HepG2 (cell line): ENCODE results near the gene INHA. TPM values are rescaled to one million over a fixed set of nuclear protein-coding genes. Genes with fewer than 3 reads are reported as not detected.

Source experiments
- ARNTL ChIP-seq: sonication (generic); formaldehyde crosslinking; IDR thresholded peaks from 2 replicates; pipeline ENCODE4 v1.4.0; 2020; ENCODE audit warnings: mild to moderate bottlenecking, missing genetic modification reagents
- EP300 ChIP-seq, 3 experiments: sonication (generic) in 1 of 3; formaldehyde crosslinking in 1 of 3; IDR thresholded peaks; 2 replicates each; pipeline versions ENCODE4 v1.5.1 to v1.6.1; 2011 to 2020; ENCODE audit warnings: low read depth in 2 of 3, low read length in 2 of 3, borderline replicate concordance in 1 of 3, improper control_type of control experiment in 1 of 3, mild to moderate bottlenecking in 1 of 3, missing genetic modification reagents in 1 of 3, moderate library complexity in 1 of 3
- GTF3A ChIP-seq: sonication (generic); formaldehyde crosslinking; conservative IDR thresholded peaks from 2 replicates; pipeline ENCODE4 v1.4.0; 2020; ENCODE audit warnings: mild to moderate bottlenecking, missing genetic modification reagents
- IRX3 ChIP-seq: sonication (generic); formaldehyde crosslinking; IDR thresholded peaks from 2 replicates; pipeline ENCODE4 v1.8.1; 2023; ENCODE audit warnings: mild to moderate bottlenecking, low read depth, missing genetic modification reagents, borderline replicate concordance
- KAT7 ChIP-seq: IDR thresholded peaks from 2 replicates; pipeline ENCODE4 v1.6.1; 2018; ENCODE audit warnings: borderline replicate concordance, missing compliant biosample characterization
- NONO ChIP-seq, 2 experiments: fragments of 450-650 bp in 1 of 2; sonication (generic) in 1 of 2; formaldehyde crosslinking in 1 of 2; IDR thresholded peaks in 1 of 2; conservative IDR thresholded peaks in 1 of 2; 2 replicates each; pipeline versions ENCODE4 v1.6.1 to v1.8.0; 2017 to 2022; ENCODE audit warnings: mild to moderate bottlenecking in 1 of 2, missing genetic modification reagents in 1 of 2, moderate library complexity in 1 of 2
- RFX5 ChIP-seq: IDR thresholded peaks from 2 replicates; pipeline ENCODE4 v1.6.1; 2011; ENCODE audit warnings: low read depth, low read length, improper control_type of control experiment
- ZNF138 ChIP-seq: sonication (generic); formaldehyde crosslinking; IDR thresholded peaks from 2 replicates; pipeline ENCODE4 v1.5.0; 2020; ENCODE audit warnings: mild to moderate bottlenecking, low read depth, missing genetic modification reagents
- ZNF17 ChIP-seq: sonication (generic); formaldehyde crosslinking; IDR thresholded peaks from 2 replicates; pipeline ENCODE4 v1.5.0; 2020; ENCODE audit warnings: mild to moderate bottlenecking, missing genetic modification reagents
- ZNF746 ChIP-seq: sonication (generic); formaldehyde crosslinking; IDR thresholded peaks from 2 replicates; pipeline ENCODE4 v1.8.0; 2022; ENCODE audit warnings: mild to moderate bottlenecking, missing genetic modification reagents
- polyA plus RNA-seq, 8 experiments: library from polyadenylated mRNA; depleted of rRNA in 3 of 8; stranded (reverse) in 7 of 8; unstranded in 1 of 8; fragments of >200 nt; fragmentation: Illumina TruSeq in 4 of 8; extraction: Trizol in 4 of 8; gene quantifications; 2 replicates each; pipeline versions ENCODE4 v1.2.1 to v1.2.3, GENCODE V29; 2011 to 2016; ENCODE audit warnings: low read depth in 4 of 8, missing spikeins in 1 of 8, mixed read lengths in 1 of 8; ENCODE audit not compliant: insufficient read depth in 1 of 8
- total RNA-seq, 5 experiments: library from RNA; depleted of rRNA; stranded (reverse); fragments of >200 nt; fragmentation: Illumina TruSeq; extraction: Trizol; gene quantifications; 2 replicates each; pipeline ENCODE4 v1.2.3, GENCODE V29; 2016; ENCODE audit warnings: low read depth in 1 of 5
- TF ChIP-seq, protein P1 (sequence below): sonication (generic); formaldehyde crosslinking; IDR thresholded peaks from 2 replicates; pipeline ENCODE4 v1.5.0; 2020; ENCODE audit warnings: mild to moderate bottlenecking, missing genetic modification reagents, borderline replicate concordance
- TF ChIP-seq, protein P2 (sequence below): sonication (generic); formaldehyde crosslinking; IDR thresholded peaks from 2 replicates; pipeline ENCODE4 v1.4.0; 2020; ENCODE audit warnings: missing genetic modification reagents
- TF ChIP-seq, protein P3 (sequence below): sonication (generic); formaldehyde crosslinking; IDR thresholded peaks from 2 replicates; pipeline ENCODE4 v1.4.0; 2020; ENCODE audit warnings: missing genetic modification reagents

The INHA gene
- total and polyA plus RNA-seq, 2 of the 13 experiments (the other 11 are each of a cell fraction or from before 2014, with no cell fraction given), result 4.1 to 15.2 TPM

DNA sequence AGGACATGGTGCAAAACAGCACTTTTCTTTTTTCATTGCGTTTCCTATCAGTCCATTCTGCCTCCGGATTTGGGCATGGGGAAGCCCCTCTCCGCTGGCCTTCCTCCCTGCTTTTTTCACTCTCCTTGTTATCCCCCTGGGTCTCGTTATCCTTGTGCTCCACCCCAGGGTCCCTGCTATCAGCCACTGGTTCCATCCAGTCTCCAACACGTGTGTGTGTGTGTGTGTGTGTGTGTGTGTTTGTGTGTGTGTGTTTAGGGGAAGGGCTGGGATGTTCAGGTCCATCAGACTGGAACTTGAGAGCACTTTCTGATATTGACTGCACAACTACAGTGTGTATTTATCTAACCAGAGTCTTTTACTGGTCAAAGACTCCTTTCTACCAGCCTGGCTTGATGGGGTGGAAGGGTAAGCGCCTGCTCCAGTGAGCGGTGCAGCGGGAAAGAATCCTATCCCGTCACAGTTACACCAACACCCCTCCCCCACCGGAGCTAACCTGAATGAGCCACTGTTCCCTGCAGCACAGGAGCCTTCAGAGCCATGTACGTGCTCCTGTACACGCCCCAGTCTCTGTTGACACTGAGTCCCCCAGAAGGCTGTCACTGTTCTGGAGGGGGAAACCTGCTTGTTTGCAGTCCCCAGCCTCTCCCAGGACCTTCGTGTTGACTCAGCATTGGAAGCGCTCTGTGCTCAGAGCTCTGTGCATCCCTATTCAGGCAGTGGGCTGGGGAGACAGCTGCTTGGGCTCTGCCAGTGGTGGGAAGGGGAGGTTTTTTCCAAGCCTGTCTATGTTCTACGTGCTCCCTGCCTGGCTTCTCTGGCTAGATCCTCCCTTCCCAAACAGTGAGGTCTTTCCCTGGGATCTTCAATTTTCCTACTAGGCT, 4.6 kb downstream of the INHA start (continued):
- TF ChIP-seq ZNF138, result no peak
- peak; percentile 96 for TF ChIP-seq ZNF746 (CRISPR knock-in tag)
- TF ChIP-seq, protein P1, sequence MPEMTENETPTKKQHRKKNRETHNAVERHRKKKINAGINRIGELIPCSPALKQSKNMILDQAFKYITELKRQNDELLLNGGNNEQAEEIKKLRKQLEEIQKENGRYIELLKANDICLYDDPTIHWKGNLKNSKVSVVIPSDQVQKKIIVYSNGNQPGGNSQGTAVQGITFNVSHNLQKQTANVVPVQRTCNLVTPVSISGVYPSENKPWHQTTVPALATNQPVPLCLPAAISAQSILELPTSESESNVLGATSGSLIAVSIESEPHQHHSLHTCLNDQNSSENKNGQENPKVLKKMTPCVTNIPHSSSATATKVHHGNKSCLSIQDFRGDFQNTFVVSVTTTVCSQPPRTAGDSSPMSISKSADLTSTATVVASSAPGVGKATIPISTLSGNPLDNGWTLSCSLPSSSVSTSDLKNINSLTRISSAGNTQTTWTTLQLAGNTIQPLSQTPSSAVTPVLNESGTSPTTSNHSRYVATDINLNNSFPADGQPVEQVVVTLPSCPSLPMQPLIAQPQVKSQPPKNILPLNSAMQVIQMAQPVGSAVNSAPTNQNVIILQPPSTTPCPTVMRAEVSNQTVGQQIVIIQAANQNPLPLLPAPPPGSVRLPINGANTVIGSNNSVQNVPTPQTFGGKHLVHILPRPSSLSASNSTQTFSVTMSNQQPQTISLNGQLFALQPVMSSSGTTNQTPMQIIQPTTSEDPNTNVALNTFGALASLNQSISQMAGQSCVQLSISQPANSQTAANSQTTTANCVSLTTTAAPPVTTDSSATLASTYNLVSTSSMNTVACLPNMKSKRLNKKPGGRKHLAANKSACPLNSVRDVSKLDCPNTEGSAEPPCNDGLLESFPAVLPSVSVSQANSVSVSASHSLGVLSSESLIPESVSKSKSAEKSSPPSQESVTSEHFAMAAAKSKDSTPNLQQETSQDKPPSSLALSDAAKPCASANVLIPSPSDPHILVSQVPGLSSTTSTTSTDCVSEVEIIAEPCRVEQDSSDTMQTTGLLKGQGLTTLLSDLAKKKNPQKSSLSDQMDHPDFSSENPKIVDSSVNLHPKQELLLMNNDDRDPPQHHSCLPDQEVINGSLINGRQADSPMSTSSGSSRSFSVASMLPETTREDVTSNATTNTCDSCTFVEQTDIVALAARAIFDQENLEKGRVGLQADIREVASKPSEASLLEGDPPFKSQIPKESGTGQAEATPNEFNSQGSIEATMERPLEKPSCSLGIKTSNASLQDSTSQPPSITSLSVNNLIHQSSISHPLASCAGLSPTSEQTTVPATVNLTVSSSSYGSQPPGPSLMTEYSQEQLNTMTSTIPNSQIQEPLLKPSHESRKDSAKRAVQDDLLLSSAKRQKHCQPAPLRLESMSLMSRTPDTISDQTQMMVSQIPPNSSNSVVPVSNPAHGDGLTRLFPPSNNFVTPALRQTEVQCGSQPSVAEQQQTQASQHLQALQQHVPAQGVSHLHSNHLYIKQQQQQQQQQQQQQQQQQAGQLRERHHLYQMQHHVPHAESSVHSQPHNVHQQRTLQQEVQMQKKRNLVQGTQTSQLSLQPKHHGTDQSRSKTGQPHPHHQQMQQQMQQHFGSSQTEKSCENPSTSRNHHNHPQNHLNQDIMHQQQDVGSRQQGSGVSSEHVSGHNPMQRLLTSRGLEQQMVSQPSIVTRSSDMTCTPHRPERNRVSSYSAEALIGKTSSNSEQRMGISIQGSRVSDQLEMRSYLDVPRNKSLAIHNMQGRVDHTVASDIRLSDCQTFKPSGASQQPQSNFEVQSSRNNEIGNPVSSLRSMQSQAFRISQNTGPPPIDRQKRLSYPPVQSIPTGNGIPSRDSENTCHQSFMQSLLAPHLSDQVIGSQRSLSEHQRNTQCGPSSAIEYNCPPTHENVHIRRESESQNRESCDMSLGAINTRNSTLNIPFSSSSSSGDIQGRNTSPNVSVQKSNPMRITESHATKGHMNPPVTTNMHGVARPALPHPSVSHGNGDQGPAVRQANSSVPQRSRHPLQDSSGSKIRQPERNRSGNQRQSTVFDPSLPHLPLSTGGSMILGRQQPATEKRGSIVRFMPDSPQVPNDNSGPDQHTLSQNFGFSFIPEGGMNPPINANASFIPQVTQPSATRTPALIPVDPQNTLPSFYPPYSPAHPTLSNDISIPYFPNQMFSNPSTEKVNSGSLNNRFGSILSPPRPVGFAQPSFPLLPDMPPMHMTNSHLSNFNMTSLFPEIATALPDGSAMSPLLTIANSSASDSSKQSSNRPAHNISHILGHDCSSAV (CRISPR knock-in tag), result 0 out of 2 replicates have a peak, but pooled peaks have one; percentile 68
- TF ChIP-seq NONO (IDR thresholded peaks at IDR 0.05), result no peak
- peak; percentile 97 for TF ChIP-seq NONO (CRISPR knock-in tag; conservative IDR thresholded peaks at IDR 0.05)
- peak; percentile 91 for TF ChIP-seq ARNTL (CRISPR knock-in tag)
- peak; percentile 61 to 96; a peak in 3 of 4 replicates for TF ChIP-seq EP300 (IDR thresholded peaks at IDR 0.05; ENCODE audit: low read depth in 2 of 2, low read length in 2 of 2)
- peak; percentile 91 for TF ChIP-seq EP300 (CRISPR knock-in tag; IDR thresholded peaks at IDR 0.05; ENCODE audit: borderline replicate concordance)
- peak; percentile 43; the same call in 1 of the 2 replicates for TF ChIP-seq KAT7
- TF ChIP-seq ZNF17 (CRISPR knock-in tag), result no peak
- TF ChIP-seq, protein P2, sequence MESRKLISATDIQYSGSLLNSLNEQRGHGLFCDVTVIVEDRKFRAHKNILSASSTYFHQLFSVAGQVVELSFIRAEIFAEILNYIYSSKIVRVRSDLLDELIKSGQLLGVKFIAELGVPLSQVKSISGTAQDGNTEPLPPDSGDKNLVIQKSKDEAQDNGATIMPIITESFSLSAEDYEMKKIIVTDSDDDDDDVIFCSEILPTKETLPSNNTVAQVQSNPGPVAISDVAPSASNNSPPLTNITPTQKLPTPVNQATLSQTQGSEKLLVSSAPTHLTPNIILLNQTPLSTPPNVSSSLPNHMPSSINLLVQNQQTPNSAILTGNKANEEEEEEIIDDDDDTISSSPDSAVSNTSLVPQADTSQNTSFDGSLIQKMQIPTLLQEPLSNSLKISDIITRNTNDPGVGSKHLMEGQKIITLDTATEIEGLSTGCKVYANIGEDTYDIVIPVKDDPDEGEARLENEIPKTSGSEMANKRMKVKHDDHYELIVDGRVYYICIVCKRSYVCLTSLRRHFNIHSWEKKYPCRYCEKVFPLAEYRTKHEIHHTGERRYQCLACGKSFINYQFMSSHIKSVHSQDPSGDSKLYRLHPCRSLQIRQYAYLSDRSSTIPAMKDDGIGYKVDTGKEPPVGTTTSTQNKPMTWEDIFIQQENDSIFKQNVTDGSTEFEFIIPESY (CRISPR knock-in tag), result peak; percentile 82; the same call in 1 of the 2 replicates
- TF ChIP-seq GTF3A, result peak; percentile 95; the same call in 1 of the 2 replicates
- TF ChIP-seq RFX5, result peak; percentile 69; the same call in 1 of the 2 replicates
- no peak for TF ChIP-seq IRX3
- TF ChIP-seq, protein P3, sequence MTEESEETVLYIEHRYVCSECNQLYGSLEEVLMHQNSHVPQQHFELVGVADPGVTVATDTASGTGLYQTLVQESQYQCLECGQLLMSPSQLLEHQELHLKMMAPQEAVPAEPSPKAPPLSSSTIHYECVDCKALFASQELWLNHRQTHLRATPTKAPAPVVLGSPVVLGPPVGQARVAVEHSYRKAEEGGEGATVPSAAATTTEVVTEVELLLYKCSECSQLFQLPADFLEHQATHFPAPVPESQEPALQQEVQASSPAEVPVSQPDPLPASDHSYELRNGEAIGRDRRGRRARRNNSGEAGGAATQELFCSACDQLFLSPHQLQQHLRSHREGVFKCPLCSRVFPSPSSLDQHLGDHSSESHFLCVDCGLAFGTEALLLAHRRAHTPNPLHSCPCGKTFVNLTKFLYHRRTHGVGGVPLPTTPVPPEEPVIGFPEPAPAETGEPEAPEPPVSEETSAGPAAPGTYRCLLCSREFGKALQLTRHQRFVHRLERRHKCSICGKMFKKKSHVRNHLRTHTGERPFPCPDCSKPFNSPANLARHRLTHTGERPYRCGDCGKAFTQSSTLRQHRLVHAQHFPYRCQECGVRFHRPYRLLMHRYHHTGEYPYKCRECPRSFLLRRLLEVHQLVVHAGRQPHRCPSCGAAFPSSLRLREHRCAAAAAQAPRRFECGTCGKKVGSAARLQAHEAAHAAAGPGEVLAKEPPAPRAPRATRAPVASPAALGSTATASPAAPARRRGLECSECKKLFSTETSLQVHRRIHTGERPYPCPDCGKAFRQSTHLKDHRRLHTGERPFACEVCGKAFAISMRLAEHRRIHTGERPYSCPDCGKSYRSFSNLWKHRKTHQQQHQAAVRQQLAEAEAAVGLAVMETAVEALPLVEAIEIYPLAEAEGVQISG, result peak; percentile 88
